Sciatic nerve (tissue), 2 donors: ENCODE measurements around the gene PHLDB3. TPM values are rescaled to one million over a fixed set of nuclear protein-coding genes. Genes with fewer than 3 reads are reported as not detected.

Experiments used
- ATAC-seq: fragments of 200-7000 bp; cut with Tn5 transposase; one replicate; pipeline ENCODE4 v1.9.1; 2020; ENCODE audit warnings: mild to moderate bottlenecking, moderate library complexity
- DNase-seq: peaks from one replicate; pipeline ENCODE4 v3.0.0-alpha.2; 2020; ENCODE audit warnings: low spot score
- intact Hi-C: fragments of 100-400 bp; cut with DNase I; formaldehyde crosslinking; loops from one replicate; pipeline ENCODE4 v1.14.2; 2022
- total RNA-seq: library from RNA; stranded (reverse); fragmentation: NEBNext Ultra II Directional; extraction: Animal tissue kit (Norgen Biotek cat#: 25700); gene quantifications from one replicate; pipeline ENCODE4 v1.2.1, GENCODE V29; 2021
- donor health status: DM: no; HTN: no; CAD: no.
- donor health status: DM: no; HTN: no; CAD: no.

PHLDB3 gene
- total RNA-seq, 1 donor from 2014 or later, result 12.7 TPM

- intact Hi-C loops, result no loop called here
- DNase-seq (no peak), ATAC-seq (no peak)
Measured at GRCh38 chr19:43478323-43478722, 26.2 kb downstream of the PHLDB3 start.

GRCh38 chr19:43476606-43477005 is 27.9 kb downstream of the PHLDB3 start:
- ATAC-seq, result no peak
- intact Hi-C loops, result no loop called here
- no peak for DNase-seq

GRCh38 chr19:43474986-43475705 is 29.4 kb downstream of the PHLDB3 start:
- DNase-seq (peak; percentile 99), ATAC-seq (peak; percentile 97)
- intact Hi-C loops, result no loop called here

- no peak for DNase-seq
- intact Hi-C loops, result no loop called here
- no peak for ATAC-seq
Measured at GRCh38 chr19:43474487-43474886, 30.1 kb downstream of the PHLDB3 start.

GRCh38 chr19:43471091-43471490 is 33.5 kb downstream of the PHLDB3 start:
- ATAC-seq, result no peak
- intact Hi-C loops, result no loop called here

GRCh38 chr19:43470288-43470687 is 34.3 kb downstream of the PHLDB3 start:
- no peak for DNase-seq
- intact Hi-C loops, result no loop called here
- no peak for ATAC-seq

More at GRCh38 chr19:43471091-43471490, 33.5 kb downstream of the PHLDB3 start:
- DNase-seq, result no peak

- no peak for ATAC-seq
- DNase-seq, result no peak
- intact Hi-C loops, result no loop called here
Measured at GRCh38 chr19:43469160-43469480, 35.4 kb downstream of the PHLDB3 start.

GRCh38 chr19:43468354-43469159 is 36.0 kb downstream of the PHLDB3 start:
- intact Hi-C loops, result no loop called here
- DNase-seq, result no peak
- no peak for ATAC-seq

GRCh38 chr19:43467730-43468129 is 36.8 kb downstream of the PHLDB3 start:
- no peak for DNase-seq
- intact Hi-C loops, result no loop called here

GRCh38 chr19:43467276-43467675 is 37.3 kb downstream of the PHLDB3 start:
- ATAC-seq, result no peak
- intact Hi-C loops, result no loop called here

More at GRCh38 chr19:43467730-43468129, 36.8 kb downstream of the PHLDB3 start:
- no peak for ATAC-seq

GRCh38 chr19:43466793-43467192 is 37.8 kb downstream of the PHLDB3 start:
- intact Hi-C loops, result no loop called here
- DNase-seq, result no peak
- no peak for ATAC-seq

More at GRCh38 chr19:43467276-43467675, 37.3 kb downstream of the PHLDB3 start:
- no peak for DNase-seq

- DNase-seq, result no peak
- intact Hi-C loops, result no loop called here
- ATAC-seq, result no peak
Measured at GRCh38 chr19:43465468-43466120, 39.0 kb downstream of the PHLDB3 start, which contains the start of gene LYPD3. Gene LYPD3 (minus strand): TSS chr19:43465608. CDS start chr19:43465571, 37 bp downstream.

GRCh38 chr19:43464134-43464775 is 40.3 kb downstream of the PHLDB3 start:
- peak; percentile 80 for ATAC-seq
- peak; percentile 93 for DNase-seq
- intact Hi-C loops, result no loop called here

GRCh38 chr19:43463381-43464133 is 41.0 kb downstream of the PHLDB3 start:
- ATAC-seq (peak; percentile 96), DNase-seq (peak; percentile 100)
- intact Hi-C loops, result no loop called here

GRCh38 chr19:43462785-43463380 is 41.7 kb downstream of the PHLDB3 start:
- intact Hi-C loops, result no loop called here
- ATAC-seq, result no peak
- no peak for DNase-seq

GRCh38 chr19:43462383-43462782 is 42.2 kb downstream of the PHLDB3 start:
- ATAC-seq (no peak), DNase-seq (no peak)
- intact Hi-C loops, result no loop called here

GRCh38 chr19:43461303-43461702 is 43.2 kb downstream of the PHLDB3 start:
- intact Hi-C loops, result no loop called here
- ATAC-seq (no peak), DNase-seq (no peak)

GRCh38 chr19:43460362-43461016 is 44.1 kb downstream of the PHLDB3 start:
- DNase-seq, result no peak
- intact Hi-C loops, result no loop called here
- ATAC-seq, result no peak
